ENCODE measurements around the gene PCDHB5. TPM values are rescaled to one million over a fixed set of nuclear protein-coding genes. Genes with fewer than 3 reads are reported as not detected.

PCDHB5 gene
- total and polyA plus RNA-seq, 2 of the 13 experiments (the other 11 are each of a cell fraction or from before 2014, with no cell fraction given), result 0.07 to 0.08 TPM

DNA sequence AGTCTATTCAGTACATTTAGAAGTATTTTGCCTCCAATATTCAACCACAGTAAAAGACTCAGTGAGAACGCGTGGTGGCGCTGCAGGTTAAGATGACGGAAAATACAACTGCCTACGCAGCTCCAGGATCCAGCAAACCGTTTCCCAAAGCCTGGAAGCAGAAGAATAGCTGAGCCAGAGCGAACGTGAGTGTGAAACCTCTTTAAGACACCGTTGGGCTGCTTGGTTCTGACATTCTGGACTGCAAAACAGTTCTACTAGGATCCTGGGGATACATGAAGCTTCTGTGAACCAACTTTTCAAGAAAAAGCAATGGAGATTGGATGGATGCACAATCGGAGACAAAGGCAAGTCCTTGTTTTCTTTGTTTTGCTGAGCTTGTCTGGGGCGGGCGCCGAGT is 47.2 kb downstream of the PCDHB5 start, which contains the start of gene PCDHB16 (continued):
- TF ChIP-seq ZSCAN30 (CRISPR knock-in tag; IDR thresholded peaks at IDR 0.05), result no peak
- no peak for TF ChIP-seq PCBP2 (optimal IDR thresholded peaks at IDR 0.05; ENCODE audit: low read depth, low read length, poor library complexity, severe bottlenecking)
- no peak for TF ChIP-seq CAMTA2 (CRISPR knock-in tag; IDR thresholded peaks at IDR 0.05; ENCODE audit: borderline replicate concordance)
- TF ChIP-seq, protein P1, sequence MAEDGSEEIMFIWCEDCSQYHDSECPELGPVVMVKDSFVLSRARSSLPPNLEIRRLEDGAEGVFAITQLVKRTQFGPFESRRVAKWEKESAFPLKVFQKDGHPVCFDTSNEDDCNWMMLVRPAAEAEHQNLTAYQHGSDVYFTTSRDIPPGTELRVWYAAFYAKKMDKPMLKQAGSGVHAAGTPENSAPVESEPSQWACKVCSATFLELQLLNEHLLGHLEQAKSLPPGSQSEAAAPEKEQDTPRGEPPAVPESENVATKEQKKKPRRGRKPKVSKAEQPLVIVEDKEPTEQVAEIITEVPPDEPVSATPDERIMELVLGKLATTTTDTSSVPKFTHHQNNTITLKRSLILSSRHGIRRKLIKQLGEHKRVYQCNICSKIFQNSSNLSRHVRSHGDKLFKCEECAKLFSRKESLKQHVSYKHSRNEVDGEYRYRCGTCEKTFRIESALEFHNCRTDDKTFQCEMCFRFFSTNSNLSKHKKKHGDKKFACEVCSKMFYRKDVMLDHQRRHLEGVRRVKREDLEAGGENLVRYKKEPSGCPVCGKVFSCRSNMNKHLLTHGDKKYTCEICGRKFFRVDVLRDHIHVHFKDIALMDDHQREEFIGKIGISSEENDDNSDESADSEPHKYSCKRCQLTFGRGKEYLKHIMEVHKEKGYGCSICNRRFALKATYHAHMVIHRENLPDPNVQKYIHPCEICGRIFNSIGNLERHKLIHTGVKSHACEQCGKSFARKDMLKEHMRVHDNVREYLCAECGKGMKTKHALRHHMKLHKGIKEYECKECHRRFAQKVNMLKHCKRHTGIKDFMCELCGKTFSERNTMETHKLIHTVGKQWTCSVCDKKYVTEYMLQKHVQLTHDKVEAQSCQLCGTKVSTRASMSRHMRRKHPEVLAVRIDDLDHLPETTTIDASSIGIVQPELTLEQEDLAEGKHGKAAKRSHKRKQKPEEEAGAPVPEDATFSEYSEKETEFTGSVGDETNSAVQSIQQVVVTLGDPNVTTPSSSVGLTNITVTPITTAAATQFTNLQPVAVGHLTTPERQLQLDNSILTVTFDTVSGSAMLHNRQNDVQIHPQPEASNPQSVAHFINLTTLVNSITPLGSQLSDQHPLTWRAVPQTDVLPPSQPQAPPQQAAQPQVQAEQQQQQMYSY (CRISPR knock-in tag; IDR thresholded peaks at IDR 0.05), result peak; percentile 59; the same call in 1 of the 2 replicates
- TF ChIP-seq ZNF879 (CRISPR knock-in tag; IDR thresholded peaks at IDR 0.05), result no peak
- TF ChIP-seq, protein P2, sequence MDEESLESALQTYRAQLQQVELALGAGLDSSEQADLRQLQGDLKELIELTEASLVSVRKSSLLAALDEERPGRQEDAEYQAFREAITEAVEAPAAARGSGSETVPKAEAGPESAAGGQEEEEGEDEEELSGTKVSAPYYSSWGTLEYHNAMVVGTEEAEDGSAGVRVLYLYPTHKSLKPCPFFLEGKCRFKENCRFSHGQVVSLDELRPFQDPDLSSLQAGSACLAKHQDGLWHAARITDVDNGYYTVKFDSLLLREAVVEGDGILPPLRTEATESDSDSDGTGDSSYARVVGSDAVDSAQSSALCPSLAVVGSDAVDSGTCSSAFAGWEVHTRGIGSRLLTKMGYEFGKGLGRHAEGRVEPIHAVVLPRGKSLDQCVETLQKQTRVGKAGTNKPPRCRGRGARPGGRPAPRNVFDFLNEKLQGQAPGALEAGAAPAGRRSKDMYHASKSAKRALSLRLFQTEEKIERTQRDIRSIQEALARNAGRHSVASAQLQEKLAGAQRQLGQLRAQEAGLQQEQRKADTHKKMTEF (CRISPR knock-in tag; IDR thresholded peaks at IDR 0.05), result no peak
- TF ChIP-seq ZNF550 (CRISPR knock-in tag; IDR thresholded peaks at IDR 0.05; ENCODE audit: borderline replicate concordance), result no peak
- TF ChIP-seq ZNF501 (CRISPR knock-in tag; IDR thresholded peaks at IDR 0.05), result peak; percentile 67
- peak; percentile 56; the same call in 1 of the 2 replicates for TF ChIP-seq RAD21 (CRISPR knock-in tag; IDR thresholded peaks at IDR 0.05)
- no peak for TF ChIP-seq MIXL1 (CRISPR knock-in tag; IDR thresholded peaks at IDR 0.05)
- TF ChIP-seq, protein P3, sequence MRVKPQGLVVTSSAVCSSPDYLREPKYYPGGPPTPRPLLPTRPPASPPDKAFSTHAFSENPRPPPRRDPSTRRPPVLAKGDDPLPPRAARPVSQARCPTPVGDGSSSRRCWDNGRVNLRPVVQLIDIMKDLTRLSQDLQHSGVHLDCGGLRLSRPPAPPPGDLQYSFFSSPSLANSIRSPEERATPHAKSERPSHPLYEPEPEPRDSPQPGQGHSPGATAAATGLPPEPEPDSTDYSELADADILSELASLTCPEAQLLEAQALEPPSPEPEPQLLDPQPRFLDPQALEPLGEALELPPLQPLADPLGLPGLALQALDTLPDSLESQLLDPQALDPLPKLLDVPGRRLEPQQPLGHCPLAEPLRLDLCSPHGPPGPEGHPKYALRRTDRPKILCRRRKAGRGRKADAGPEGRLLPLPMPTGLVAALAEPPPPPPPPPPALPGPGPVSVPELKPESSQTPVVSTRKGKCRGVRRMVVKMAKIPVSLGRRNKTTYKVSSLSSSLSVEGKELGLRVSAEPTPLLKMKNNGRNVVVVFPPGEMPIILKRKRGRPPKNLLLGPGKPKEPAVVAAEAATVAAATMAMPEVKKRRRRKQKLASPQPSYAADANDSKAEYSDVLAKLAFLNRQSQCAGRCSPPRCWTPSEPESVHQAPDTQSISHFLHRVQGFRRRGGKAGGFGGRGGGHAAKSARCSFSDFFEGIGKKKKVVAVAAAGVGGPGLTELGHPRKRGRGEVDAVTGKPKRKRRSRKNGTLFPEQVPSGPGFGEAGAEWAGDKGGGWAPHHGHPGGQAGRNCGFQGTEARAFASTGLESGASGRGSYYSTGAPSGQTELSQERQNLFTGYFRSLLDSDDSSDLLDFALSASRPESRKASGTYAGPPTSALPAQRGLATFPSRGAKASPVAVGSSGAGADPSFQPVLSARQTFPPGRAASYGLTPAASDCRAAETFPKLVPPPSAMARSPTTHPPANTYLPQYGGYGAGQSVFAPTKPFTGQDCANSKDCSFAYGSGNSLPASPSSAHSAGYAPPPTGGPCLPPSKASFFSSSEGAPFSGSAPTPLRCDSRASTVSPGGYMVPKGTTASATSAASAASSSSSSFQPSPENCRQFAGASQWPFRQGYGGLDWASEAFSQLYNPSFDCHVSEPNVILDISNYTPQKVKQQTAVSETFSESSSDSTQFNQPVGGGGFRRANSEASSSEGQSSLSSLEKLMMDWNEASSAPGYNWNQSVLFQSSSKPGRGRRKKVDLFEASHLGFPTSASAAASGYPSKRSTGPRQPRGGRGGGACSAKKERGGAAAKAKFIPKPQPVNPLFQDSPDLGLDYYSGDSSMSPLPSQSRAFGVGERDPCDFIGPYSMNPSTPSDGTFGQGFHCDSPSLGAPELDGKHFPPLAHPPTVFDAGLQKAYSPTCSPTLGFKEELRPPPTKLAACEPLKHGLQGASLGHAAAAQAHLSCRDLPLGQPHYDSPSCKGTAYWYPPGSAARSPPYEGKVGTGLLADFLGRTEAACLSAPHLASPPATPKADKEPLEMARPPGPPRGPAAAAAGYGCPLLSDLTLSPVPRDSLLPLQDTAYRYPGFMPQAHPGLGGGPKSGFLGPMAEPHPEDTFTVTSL (CRISPR knock-in tag; IDR thresholded peaks at IDR 0.05; ENCODE audit: borderline replicate concordance), result no peak
- TF ChIP-seq POGZ (CRISPR knock-in tag; IDR thresholded peaks at IDR 0.05), result peak; percentile 47; the same call in 1 of the 2 replicates
- TF ChIP-seq CC2D1A (CRISPR knock-in tag; IDR thresholded peaks at IDR 0.05), result no peak
- no peak for TF ChIP-seq MATR3 (CRISPR knock-in tag; IDR thresholded peaks at IDR 0.05)
